ENCODE results near the gene TWIST1.

The TWIST1 gene

GRCh38 chr7:19097165-19098055, 20.0 kb downstream of the TWIST1 start:
- DNase-seq (ENCODE audit: low read depth in 2 of 2), result no peak

GRCh38 chr7:19095353-19095860, 22.0 kb downstream of the TWIST1 start:
- DNase-seq (ENCODE audit: low read depth in 2 of 2), result no peak

GRCh38 chr7:19094598-19095352, 22.7 kb downstream of the TWIST1 start:
- no peak for DNase-seq (ENCODE audit: low read depth in 2 of 2)

GRCh38 chr7:19094138-19094537, 23.3 kb downstream of the TWIST1 start:
- DNase-seq (ENCODE audit: low read depth in 2 of 2), result no peak

- no peak for DNase-seq (ENCODE audit: low read depth in 2 of 2)
Measured at GRCh38 chr7:19091550-19092200, 25.8 kb downstream of the TWIST1 start.

- no peak for DNase-seq (ENCODE audit: low read depth in 2 of 2)
Measured at GRCh38 chr7:19090526-19090925, 26.9 kb downstream of the TWIST1 start.

GRCh38 chr7:19089797-19090196, 27.6 kb downstream of the TWIST1 start:
- DNase-seq (ENCODE audit: low read depth in 2 of 2), result no peak

- DNase-seq (ENCODE audit: low read depth in 2 of 2), result no peak
Measured at GRCh38 chr7:19089378-19089777, 28.1 kb downstream of the TWIST1 start.

- no peak for DNase-seq (ENCODE audit: low read depth in 2 of 2)
Measured at GRCh38 chr7:19080093-19080492, 37.3 kb downstream of the TWIST1 start.

- DNase-seq (ENCODE audit: low read depth in 2 of 2), result no peak
Measured at GRCh38 chr7:19079066-19079465, 38.4 kb downstream of the TWIST1 start.

GRCh38 chr7:19069842-19070241, 47.6 kb downstream of the TWIST1 start:
- DNase-seq (ENCODE audit: low read depth in 2 of 2), result no peak

- DNase-seq (ENCODE audit: low read depth in 2 of 2), result no peak
Measured at GRCh38 chr7:19066170-19066569, 51.3 kb downstream of the TWIST1 start.

Data from stimulated activated CD8-positive, alpha-beta memory T cell treated with anti-CD3 and anti-CD28 coated beads, Interleukin-2, amount 100 ng/mL, for 48 hours (primary cell).